Gastrocnemius medialis (tissue), 4 donors: ENCODE measurements around the gene ASB3. TPM values are rescaled to one million over a fixed set of nuclear protein-coding genes. Genes with fewer than 3 reads are reported as not detected.
"Not testable (repeated sequence)": the region's sequence is repeated elsewhere in the genome, so short reads cannot be mapped to it uniquely, and the experiment has no call there.

Experiments
- ATAC-seq, 2 donors: fragments of 150-250 bp; one replicate each; pipeline ENCODE4 v1.9.1; 2016
- DNase-seq, 2 donors: peaks; one replicate each; pipeline ENCODE4 v3.0.0-alpha.2; 2019
- H3K27ac ChIP-seq, 4 donors: fragments of 200-600 bp; sonication (generic); 1 replicate in 1 of 4; 2 replicates in 3 of 4; pipeline ENCODE4 v1.5.1; 2016 to 2018; ENCODE audit warnings: mild to moderate bottlenecking in 2 of 4, moderate library complexity in 1 of 4
- H3K27me3 ChIP-seq, 3 donors: fragments of 200-600 bp; sonication (generic) in 2 of 3; 1 replicate in 1 of 3; 2 replicates in 2 of 3; pipeline versions ENCODE4 v1.5.1 to v1.6.0; 2016 to 2019; ENCODE audit warnings: mild to moderate bottlenecking in 1 of 3, moderate library complexity in 1 of 3
- H3K36me3 ChIP-seq, 2 donors: fragments of 200-600 bp; sonication (generic) in 1 of 2; one replicate each; pipeline ENCODE4 v1.5.1; 2017 to 2018
- H3K4me1 ChIP-seq, 2 donors: fragments of 200-600 bp; sonication (generic) in 1 of 2; one replicate each; pipeline ENCODE4 v1.5.1; 2016 to 2017; ENCODE audit warnings: mild to moderate bottlenecking in 2 of 2
- H3K4me3 ChIP-seq, 4 donors: fragments of 200-600 bp; sonication (generic) in 3 of 4; 1 replicate in 1 of 4; 2 replicates in 3 of 4; pipeline ENCODE4 v1.5.1; 2016 to 2019; ENCODE audit warnings: mild to moderate bottlenecking in 2 of 4
- H3K9me3 ChIP-seq, 3 donors: fragments of 200-600 bp; sonication (generic) in 2 of 3; 1 replicate in 1 of 3; 2 replicates in 2 of 3; pipeline ENCODE4 v1.5.1; 2016 to 2019
- POLR2A ChIP-seq, 2 donors: fragments of 450-650 bp; IDR thresholded peaks; one replicate each; pipeline ENCODE4 v1.6.1; 2017; ENCODE audit warnings: antibody characterized with exemption in 2 of 2, mild to moderate bottlenecking in 2 of 2, moderate library complexity in 2 of 2
- in situ Hi-C, 4 donors: fragments of 200-750 bp; cut with MboI; loops; one replicate each; pipeline versions ENCODE4 v1.15.0 to v1.8.0; 2017; ENCODE audit warnings: low sequenced_read_pairs in 4 of 4
- intact Hi-C: fragments of 100-400 bp; cut with DNase I; formaldehyde crosslinking; loops from one replicate; pipeline ENCODE4 v1.15.1; 2023; ENCODE audit warnings: low total_unique reads
- total RNA-seq, 4 donors: library from RNA; depleted of rRNA; stranded (reverse); fragments of >200 nt; gene quantifications; one replicate each; pipeline versions ENCODE4 v1.1.0 to v1.2.3, GENCODE V29; 2016
- TF ChIP-seq, protein P1 (sequence below), 5 experiments: fragments of 450-650 bp in 3 of 5; fragments of 200-600 bp in 2 of 5; sonication (generic) in 2 of 5; IDR thresholded peaks in 4 of 5; conservative IDR thresholded peaks in 1 of 5; 1 replicate in 4 of 5; 2 replicates in 1 of 5; pipeline ENCODE4 v1.5.1; 2016 to 2019; ENCODE audit warnings: antibody characterized with exemption in 5 of 5, mild to moderate bottlenecking in 3 of 5, moderate library complexity in 3 of 5

The ASB3 gene
- total RNA-seq, 4 donors from 2014 or later = 5.0 to 7.6 (median 6.4) TPM

DNA sequence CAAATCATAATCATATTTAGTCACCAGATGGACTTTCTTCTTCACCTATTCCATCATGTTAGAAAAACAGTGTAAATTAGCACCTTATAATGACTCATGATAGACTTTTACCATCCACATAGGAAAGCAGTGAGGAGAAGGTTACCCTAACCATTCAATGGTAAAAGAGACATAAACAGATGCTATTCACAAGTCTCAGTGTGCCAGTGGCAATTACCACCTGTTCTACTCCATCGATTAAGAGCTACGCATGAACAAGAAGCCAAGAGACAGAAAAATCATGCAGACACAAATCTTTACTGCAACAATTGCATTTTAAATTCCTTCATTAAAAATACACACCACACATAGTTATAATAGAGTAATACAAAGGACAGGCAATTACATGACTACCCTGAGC is 125.9 kb downstream of the ASB3 start:
- DNase-seq (no peak), ATAC-seq (no peak)
- TF ChIP-seq, protein P1, sequence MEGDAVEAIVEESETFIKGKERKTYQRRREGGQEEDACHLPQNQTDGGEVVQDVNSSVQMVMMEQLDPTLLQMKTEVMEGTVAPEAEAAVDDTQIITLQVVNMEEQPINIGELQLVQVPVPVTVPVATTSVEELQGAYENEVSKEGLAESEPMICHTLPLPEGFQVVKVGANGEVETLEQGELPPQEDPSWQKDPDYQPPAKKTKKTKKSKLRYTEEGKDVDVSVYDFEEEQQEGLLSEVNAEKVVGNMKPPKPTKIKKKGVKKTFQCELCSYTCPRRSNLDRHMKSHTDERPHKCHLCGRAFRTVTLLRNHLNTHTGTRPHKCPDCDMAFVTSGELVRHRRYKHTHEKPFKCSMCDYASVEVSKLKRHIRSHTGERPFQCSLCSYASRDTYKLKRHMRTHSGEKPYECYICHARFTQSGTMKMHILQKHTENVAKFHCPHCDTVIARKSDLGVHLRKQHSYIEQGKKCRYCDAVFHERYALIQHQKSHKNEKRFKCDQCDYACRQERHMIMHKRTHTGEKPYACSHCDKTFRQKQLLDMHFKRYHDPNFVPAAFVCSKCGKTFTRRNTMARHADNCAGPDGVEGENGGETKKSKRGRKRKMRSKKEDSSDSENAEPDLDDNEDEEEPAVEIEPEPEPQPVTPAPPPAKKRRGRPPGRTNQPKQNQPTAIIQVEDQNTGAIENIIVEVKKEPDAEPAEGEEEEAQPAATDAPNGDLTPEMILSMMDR (IDR thresholded peaks at IDR 0.05 in 4 of 5, conservative IDR thresholded peaks at IDR 0.05 in 1 of 5) = no peak
- TF ChIP-seq POLR2A (IDR thresholded peaks at IDR 0.05) = no peak
- intact Hi-C loops (no loop called here), in situ Hi-C loops (no loop called here)
- H3K27me3 ChIP-seq = no peaks in the 10 kb centered on the region
- H3K4me1 ChIP-seq = no peaks in the 10 kb centered on the region
- no peak overlapping the region for H3K4me3 ChIP-seq
- H3K36me3 ChIP-seq = peaks cover 0 to 4% of the 10 kb centered on the region in 2 donors
- no peak overlapping the region for H3K27ac ChIP-seq
- H3K9me3 ChIP-seq = no peaks in the 10 kb centered on the region

- H3K9me3 ChIP-seq, H3K27ac ChIP-seq, H3K27me3 ChIP-seq, DNase-seq, H3K36me3 ChIP-seq, in situ Hi-C loops, intact Hi-C loops, H3K4me3 ChIP-seq, H3K4me1 ChIP-seq, ATAC-seq: not testable (repeated sequence)
These were observed 128.3 kb downstream of the ASB3 start for GRCh38 chr2:53658474-53658873.

GRCh38 chr2:53655256-53655655 is 131.5 kb downstream of the ASB3 start:
- ATAC-seq (no peak), DNase-seq (no peak)
- Histone ChIP-seq H3K4me1 (no peaks in the 10 kb centered on the region), H3K36me3 (no peaks in the 10 kb centered on the region), H3K9me3 (no peaks in the 10 kb centered on the region), H3K27ac (no peak overlapping the region), H3K4me3 (no peak overlapping the region), H3K27me3 (no peaks in the 10 kb centered on the region)
- in situ Hi-C loops = no loop called here
- intact Hi-C loops = no loop called here
- no peak for TF ChIP-seq POLR2A (IDR thresholded peaks at IDR 0.05)
- TF ChIP-seq, protein P1 (IDR thresholded peaks at IDR 0.05 in 4 of 5, conservative IDR thresholded peaks at IDR 0.05 in 1 of 5) = no peak

- Histone ChIP-seq H3K27me3 (no peaks in the 10 kb centered on the region), H3K27ac (no peak overlapping the region), H3K4me1 (no peaks in the 10 kb centered on the region), H3K36me3 (no peaks in the 10 kb centered on the region), H3K9me3 (no peaks in the 10 kb centered on the region), H3K4me3 (no peak overlapping the region)
- ATAC-seq (no peak), DNase-seq (no peak)
- in situ Hi-C loops (no loop called here), intact Hi-C loops (no loop called here)
- TF ChIP-seq POLR2A (IDR thresholded peaks at IDR 0.05) = no peak
- TF ChIP-seq, protein P1 (IDR thresholded peaks at IDR 0.05 in 4 of 5, conservative IDR thresholded peaks at IDR 0.05 in 1 of 5) = no peak
These were observed 132.4 kb downstream of the ASB3 start for GRCh38 chr2:53654396-53654795.

GRCh38 chr2:53652131-53652530 is 134.6 kb downstream of the ASB3 start:
- no peak overlapping the region for H3K27ac ChIP-seq
- H3K36me3 ChIP-seq = no peaks in the 10 kb centered on the region
- no peaks in the 10 kb centered on the region for H3K4me1 ChIP-seq
- DNase-seq (no peak), ATAC-seq (no peak)
- in situ Hi-C loops (no loop called here), intact Hi-C loops (no loop called here)
- H3K4me3 ChIP-seq = no peak overlapping the region
- H3K9me3 ChIP-seq = no peaks in the 10 kb centered on the region
- no peaks in the 10 kb centered on the region for H3K27me3 ChIP-seq
- TF ChIP-seq POLR2A (IDR thresholded peaks at IDR 0.05) = no peak
- TF ChIP-seq, protein P1 (IDR thresholded peaks at IDR 0.05 in 4 of 5, conservative IDR thresholded peaks at IDR 0.05 in 1 of 5) = no peak
